C4-2B (cell line): ENCODE data around the gene ZNF410.

Experiments
- ZFX ChIP-seq: fragments of 450-650 bp; IDR thresholded peaks from 2 replicates; pipeline ENCODE4 v1.6.1; 2017
- TF ChIP-seq, protein P1 (sequence below): fragments of 450-650 bp; conservative IDR thresholded peaks from 2 replicates; pipeline ENCODE4 v1.5.1; 2017; ENCODE audit warnings: mild to moderate bottlenecking

DNA sequence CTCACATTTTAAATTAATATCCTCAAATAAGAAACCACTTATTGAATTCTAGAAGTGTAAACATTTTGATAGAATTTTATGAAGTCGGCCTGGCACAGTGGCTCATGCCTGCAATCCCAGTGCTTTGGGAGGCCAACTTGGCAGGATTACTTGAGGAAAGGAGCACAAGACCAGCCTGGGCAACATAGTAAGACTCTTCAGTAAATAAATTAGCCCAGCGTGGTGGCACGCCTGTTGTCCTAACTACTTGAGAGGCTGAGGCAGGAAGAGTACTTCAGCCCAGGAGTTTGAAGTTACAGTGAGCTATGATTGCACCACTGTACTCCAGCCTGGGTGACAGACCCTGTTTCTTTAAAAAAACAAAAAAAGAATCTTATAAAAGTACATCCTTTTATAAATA lies 8.9 kb upstream of the ZNF410 start:
- TF ChIP-seq, protein P1, sequence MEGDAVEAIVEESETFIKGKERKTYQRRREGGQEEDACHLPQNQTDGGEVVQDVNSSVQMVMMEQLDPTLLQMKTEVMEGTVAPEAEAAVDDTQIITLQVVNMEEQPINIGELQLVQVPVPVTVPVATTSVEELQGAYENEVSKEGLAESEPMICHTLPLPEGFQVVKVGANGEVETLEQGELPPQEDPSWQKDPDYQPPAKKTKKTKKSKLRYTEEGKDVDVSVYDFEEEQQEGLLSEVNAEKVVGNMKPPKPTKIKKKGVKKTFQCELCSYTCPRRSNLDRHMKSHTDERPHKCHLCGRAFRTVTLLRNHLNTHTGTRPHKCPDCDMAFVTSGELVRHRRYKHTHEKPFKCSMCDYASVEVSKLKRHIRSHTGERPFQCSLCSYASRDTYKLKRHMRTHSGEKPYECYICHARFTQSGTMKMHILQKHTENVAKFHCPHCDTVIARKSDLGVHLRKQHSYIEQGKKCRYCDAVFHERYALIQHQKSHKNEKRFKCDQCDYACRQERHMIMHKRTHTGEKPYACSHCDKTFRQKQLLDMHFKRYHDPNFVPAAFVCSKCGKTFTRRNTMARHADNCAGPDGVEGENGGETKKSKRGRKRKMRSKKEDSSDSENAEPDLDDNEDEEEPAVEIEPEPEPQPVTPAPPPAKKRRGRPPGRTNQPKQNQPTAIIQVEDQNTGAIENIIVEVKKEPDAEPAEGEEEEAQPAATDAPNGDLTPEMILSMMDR, result no peak
- TF ChIP-seq ZFX, result no peak
